Stimulated activated memory B cell treated with anti-CD40 and anti-IgM and Interleukin-4, amounts not matched to agents 10 μg/mL and 1 μg/mL and 100 μg/mL, for 72 hours (primary cell): ENCODE results near the gene DNAH7.

ENCODE experiments used
- ATAC-seq: fragments of 150-1000 bp; cut with Tn5 transposase; 2 replicates; pipeline ENCODE4 v1.10.0; 2021
- H3K27ac Mint-ChIP-seq: one replicate; pipeline ENCODE4 v1.8.0; 2022; ENCODE audit warnings: mild to moderate bottlenecking, mixed read lengths
- H3K27me3 Mint-ChIP-seq: one replicate; pipeline ENCODE4 v1.8.0; 2022; ENCODE audit warnings: mixed read lengths
- H3K36me3 Mint-ChIP-seq: one replicate; pipeline ENCODE4 v1.8.0; 2022; ENCODE audit warnings: mixed read lengths
- H3K4me1 Mint-ChIP-seq: one replicate; pipeline ENCODE4 v1.8.0; 2022; ENCODE audit warnings: mixed read lengths
- H3K4me3 Mint-ChIP-seq: one replicate; pipeline ENCODE4 v1.8.0; 2022; ENCODE audit warnings: mild to moderate bottlenecking, moderate library complexity, mixed read lengths
- H3K9me3 Mint-ChIP-seq: one replicate; pipeline ENCODE4 v1.8.0; 2022; ENCODE audit warnings: mixed read lengths

Gene DNAH7

DNA sequence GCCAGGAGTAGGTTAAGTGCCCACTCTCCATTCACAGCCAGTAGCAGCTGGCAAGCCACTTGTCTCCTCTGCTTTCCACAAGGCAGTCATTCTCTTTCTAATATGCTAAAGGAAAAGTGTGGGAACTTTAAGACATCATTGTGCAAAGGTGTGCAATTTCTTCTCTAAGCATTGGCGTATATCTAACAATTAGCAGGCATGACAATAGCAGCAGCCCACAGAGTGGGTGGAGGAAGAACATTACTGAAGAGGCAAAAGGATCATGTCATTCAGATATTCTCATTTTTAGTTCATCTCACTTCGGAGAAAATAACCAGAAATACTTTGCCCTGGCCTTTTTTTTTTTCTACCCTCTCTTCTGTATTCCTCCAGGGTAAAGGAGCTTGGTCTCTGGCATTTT lies 177.6 kb downstream of the DNAH7 start:
- H3K36me3 Mint-ChIP-seq = no peaks in the 10 kb centered on the region
- H3K27me3 Mint-ChIP-seq = peaks cover 12% of the 10 kb centered on the region
- no peak for ATAC-seq
- no peaks in the 10 kb centered on the region for H3K9me3 Mint-ChIP-seq
- H3K27ac Mint-ChIP-seq = no peak overlapping the region
- H3K4me1 Mint-ChIP-seq = no peaks in the 10 kb centered on the region
- H3K4me3 Mint-ChIP-seq = no peak overlapping the region

DNA sequence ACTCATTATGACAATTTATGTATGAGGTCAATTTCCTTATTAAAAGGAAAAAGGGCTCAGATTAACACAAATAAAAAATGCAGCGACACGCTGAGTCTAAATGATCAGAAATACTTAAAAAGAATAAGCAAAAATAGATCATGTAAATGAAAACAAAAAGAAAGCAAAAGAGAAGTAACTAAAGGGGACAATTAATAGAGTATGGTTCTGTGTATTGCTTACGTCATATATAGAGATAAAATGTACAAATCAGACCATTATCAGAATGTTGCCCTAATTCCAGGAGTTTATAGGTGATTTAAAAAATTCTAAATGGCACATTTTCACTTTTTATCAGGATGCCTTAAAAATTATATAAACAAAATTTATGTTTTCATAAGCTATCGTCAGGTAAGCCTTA lies 189.5 kb downstream of the DNAH7 start:
- no peak for ATAC-seq
- Mint-ChIP-seq H3K9me3 (no peaks in the 10 kb centered on the region), H3K4me1 (no peaks in the 10 kb centered on the region), H3K27me3 (no peaks in the 10 kb centered on the region), H3K36me3 (no peaks in the 10 kb centered on the region), H3K4me3 (no peak overlapping the region), H3K27ac (no peak overlapping the region)

DNA sequence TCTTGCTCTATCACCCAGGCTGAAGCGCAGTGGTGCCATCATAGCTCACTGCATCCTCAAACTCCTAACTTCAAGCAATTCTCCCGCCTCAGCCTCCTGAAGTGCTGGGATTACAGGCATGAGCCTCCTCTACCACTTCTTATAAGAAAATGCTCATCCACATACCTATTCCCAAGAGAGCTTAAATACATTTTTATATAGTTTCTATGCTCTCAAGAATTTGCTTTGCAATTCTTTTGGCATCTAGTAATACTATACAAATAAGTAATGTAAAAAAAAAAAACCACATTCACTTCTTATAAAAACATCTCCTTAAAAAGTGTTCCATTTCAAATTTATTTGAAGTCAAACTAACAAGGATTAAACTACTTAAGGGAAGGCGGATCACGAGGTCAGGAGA lies 197.3 kb downstream of the DNAH7 start:
- Mint-ChIP-seq H3K9me3 (no peaks in the 10 kb centered on the region), H3K36me3 (no peaks in the 10 kb centered on the region), H3K27me3 (peaks cover 38% of the 10 kb centered on the region), H3K4me1 (no peaks in the 10 kb centered on the region), H3K4me3 (no peak overlapping the region), H3K27ac (no peak overlapping the region)
- ATAC-seq = no peak

DNA sequence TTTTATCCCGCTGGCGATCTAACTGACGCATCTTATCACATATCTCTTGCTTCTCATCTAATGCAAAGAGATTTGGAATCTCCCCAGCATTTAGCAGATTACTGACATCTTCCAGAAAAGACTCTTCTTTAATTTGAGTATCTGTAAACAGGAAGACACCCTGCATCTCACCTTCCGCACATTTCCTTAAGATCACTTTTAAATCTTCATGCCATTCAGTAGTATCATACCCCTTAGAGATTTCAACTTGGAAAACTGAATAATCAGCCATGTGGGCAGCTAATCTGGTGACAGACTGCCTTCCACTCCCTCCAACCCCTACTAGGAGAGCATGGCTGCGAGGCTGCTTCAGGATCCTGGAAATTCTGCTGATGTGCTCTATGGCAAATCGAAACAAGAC lies 204.3 kb downstream of the DNAH7 start:
- no peak for ATAC-seq
- H3K36me3 Mint-ChIP-seq = no peaks in the 10 kb centered on the region
- H3K27ac Mint-ChIP-seq = no peak overlapping the region
- no peaks in the 10 kb centered on the region for H3K9me3 Mint-ChIP-seq
- peaks cover 6% of the 10 kb centered on the region for H3K4me1 Mint-ChIP-seq
- H3K27me3 Mint-ChIP-seq = peaks cover 9% of the 10 kb centered on the region
- no peak overlapping the region for H3K4me3 Mint-ChIP-seq

DNA sequence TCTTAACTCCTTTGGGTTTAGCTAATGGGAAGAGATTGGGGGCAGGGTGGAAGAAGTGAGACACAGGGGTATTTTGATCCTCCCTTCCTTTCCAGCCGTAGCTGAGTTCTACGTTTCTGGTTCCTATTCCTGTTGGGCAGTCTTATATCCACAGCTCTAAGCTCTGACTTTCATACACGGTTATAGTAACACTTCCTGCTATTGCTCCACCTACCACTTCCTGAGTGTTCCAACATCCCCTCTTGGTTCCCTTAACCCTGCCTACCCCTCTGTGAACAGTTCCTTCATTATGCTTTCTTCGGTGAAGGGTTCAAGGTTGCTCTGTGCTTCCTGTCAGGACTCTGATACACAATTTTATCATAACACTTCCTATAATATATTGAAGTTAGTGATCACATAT lies 205.1 kb downstream of the DNAH7 start:
- no peak overlapping the region for H3K4me3 Mint-ChIP-seq
- peaks cover 1% of the 10 kb centered on the region for H3K27me3 Mint-ChIP-seq
- H3K4me1 Mint-ChIP-seq = peaks cover 6% of the 10 kb centered on the region
- H3K27ac Mint-ChIP-seq = no peak overlapping the region
- H3K9me3 Mint-ChIP-seq = no peaks in the 10 kb centered on the region
- no peaks in the 10 kb centered on the region for H3K36me3 Mint-ChIP-seq
- ATAC-seq = no peak

DNA sequence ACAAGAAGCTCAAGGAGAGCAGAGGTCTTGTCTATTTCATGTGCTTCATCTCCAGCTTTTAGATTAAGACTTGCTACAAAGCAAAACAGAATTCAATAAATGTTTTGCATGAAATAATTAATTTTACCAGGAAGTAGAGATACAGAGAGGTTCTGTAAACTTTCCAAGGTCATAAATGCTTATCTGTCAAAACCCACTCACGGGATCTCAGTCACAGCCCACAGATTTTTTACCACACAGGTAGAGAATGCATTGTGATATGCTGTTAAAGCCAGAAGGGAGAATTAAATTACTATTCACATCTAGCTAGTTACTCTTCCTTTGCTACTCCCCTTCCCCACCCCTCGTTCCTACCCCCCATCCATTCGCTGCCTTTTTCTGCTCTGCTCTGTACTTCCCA lies 205.5 kb downstream of the DNAH7 start:
- no peak for ATAC-seq

DNA sequence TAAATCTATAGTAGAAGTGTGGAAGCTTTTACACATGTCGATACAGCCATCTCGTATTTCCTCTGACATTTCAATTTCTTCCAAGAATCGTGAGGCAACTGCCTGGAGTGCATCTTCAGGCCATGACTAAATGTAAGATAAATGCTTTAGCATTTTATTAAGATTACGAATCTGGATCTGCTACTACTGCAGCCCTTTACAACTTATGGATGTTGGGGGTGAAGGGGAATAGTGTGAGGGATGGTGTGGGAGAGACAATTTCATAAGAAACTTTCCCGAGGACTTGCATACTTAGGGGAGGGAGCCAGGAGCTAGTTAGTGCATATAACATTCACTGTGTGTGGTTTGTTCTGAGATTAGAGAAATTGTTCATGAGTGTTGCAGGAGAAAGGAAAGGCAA lies 206.8 kb downstream of the DNAH7 start:
- Mint-ChIP-seq H3K36me3 (no peaks in the 10 kb centered on the region), H3K4me1 (peaks cover 6% of the 10 kb centered on the region), H3K27me3 (no peaks in the 10 kb centered on the region), H3K27ac (no peak overlapping the region), H3K9me3 (no peaks in the 10 kb centered on the region), H3K4me3 (no peak overlapping the region)
- no peak for ATAC-seq

More for the DNA sequence above, 205.5 kb downstream of the DNAH7 start:
- Mint-ChIP-seq H3K36me3 (no peaks in the 10 kb centered on the region), H3K4me1 (peaks cover 6% of the 10 kb centered on the region), H3K9me3 (no peaks in the 10 kb centered on the region), H3K27ac (no peak overlapping the region), H3K27me3 (no peaks in the 10 kb centered on the region), H3K4me3 (no peak overlapping the region)

DNA sequence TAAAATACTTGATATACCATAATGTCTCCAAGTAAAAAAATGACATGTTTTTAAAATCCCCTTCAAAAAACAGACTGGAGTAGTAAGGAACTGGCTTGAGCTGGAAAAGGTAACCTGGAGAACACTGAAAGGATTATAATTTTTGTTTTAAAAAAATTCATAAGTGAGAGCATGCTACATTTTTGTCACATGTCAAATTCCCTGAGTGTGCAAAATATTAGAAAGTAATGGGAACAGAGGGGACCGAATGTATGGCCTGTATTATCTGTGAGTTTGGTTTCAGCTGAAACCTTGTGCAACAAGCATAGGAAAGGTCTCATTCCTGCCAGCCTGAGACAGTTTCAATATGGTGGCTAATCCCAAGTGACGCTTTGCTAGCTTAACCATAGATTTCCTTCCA lies 209.1 kb downstream of the DNAH7 start:
- peaks cover 6% of the 10 kb centered on the region for H3K4me1 Mint-ChIP-seq
- no peak overlapping the region for H3K27ac Mint-ChIP-seq
- ATAC-seq = no peak
- H3K4me3 Mint-ChIP-seq = no peak overlapping the region
- no peaks in the 10 kb centered on the region for H3K27me3 Mint-ChIP-seq
- H3K36me3 Mint-ChIP-seq = no peaks in the 10 kb centered on the region
- H3K9me3 Mint-ChIP-seq = no peaks in the 10 kb centered on the region

DNA sequence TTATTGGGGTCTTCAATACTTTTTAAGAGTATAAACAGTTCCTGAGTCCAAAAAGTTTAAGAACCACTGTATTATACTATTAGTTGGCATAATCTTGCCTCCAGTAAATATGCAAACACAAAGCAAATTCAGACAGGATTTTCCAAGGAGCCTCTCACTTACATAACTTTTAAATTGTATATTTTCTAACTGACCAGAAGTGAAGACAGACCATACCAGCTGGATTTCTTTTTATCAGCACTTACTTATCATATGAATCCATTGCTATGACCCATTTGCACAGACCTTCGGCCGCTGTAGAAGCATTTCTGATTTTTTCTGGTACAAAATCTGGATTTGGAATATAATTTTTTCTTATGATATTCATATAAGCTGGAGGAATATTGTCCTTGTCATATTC lies 211.5 kb downstream of the DNAH7 start:
- ATAC-seq = no peak
- no peak overlapping the region for H3K27ac Mint-ChIP-seq
- no peak overlapping the region for H3K4me3 Mint-ChIP-seq
- H3K27me3 Mint-ChIP-seq = no peaks in the 10 kb centered on the region
- no peaks in the 10 kb centered on the region for H3K9me3 Mint-ChIP-seq
- no peaks in the 10 kb centered on the region for H3K36me3 Mint-ChIP-seq
- H3K4me1 Mint-ChIP-seq = no peaks in the 10 kb centered on the region

DNA sequence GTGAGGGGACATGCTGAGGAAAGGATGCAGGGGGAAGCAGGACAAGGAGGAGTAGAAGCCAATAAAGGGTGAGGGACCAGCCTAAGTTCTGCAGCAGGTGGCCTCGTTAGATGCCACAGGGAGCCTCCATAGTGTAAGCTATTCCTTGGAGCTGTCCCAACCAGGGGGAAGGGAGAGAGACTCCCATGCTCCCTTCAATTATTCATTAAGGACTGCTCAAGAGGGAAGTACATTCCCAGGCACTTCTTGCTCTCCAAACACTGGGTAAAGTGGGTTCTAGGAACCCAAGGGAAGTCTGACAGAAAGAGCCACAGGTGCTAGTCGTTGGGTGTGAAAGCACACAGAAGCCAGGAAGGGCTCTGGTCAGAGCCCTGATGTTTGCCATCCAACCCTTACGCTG lies 217.9 kb downstream of the DNAH7 start:
- Mint-ChIP-seq H3K27ac (no peak overlapping the region), H3K4me1 (no peaks in the 10 kb centered on the region), H3K36me3 (no peaks in the 10 kb centered on the region), H3K9me3 (no peaks in the 10 kb centered on the region), H3K27me3 (no peaks in the 10 kb centered on the region), H3K4me3 (no peak overlapping the region)
- ATAC-seq = no peak

DNA sequence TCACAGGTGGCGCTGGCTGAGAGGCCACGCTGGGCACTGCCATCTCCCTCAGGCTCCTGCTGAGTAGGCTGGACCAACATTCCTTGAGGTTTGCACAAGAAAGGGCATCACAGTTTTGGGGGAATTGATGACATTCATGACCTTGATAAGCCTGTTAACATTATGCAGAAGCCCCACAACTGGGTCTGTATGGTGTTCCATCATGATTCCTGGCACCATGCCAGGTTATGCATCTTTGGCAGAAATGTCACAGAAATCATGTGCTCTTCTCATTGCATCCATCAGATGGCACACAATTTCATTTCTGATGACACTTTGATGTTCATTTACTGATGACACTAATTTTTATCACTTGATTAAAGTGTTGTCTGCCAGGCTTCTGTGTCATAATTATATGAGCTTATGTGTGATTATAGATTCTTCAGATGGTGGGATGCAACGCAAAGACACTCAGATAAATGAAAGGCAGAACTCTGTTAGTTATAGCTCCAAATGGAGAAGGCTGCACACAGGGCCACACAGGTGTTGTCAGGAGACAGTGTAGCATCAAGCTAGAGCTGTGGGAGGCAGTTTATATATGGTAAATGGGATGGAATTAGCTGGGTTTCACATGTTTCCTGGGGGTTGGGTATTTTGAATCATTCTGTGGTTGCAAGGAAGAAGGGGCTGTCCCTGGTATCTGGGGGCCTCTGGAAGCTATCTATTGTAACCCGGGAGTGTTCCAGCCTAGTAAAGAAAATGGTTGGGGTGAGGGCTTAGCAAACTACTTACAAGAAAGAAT lies 220.3 kb downstream of the DNAH7 start:
- no peaks in the 10 kb centered on the region for H3K27me3 Mint-ChIP-seq
- H3K36me3 Mint-ChIP-seq = no peaks in the 10 kb centered on the region
- no peak overlapping the region for H3K27ac Mint-ChIP-seq
- no peaks in the 10 kb centered on the region for H3K4me1 Mint-ChIP-seq
- no peaks in the 10 kb centered on the region for H3K9me3 Mint-ChIP-seq
- H3K4me3 Mint-ChIP-seq = no peak overlapping the region
- no peak for ATAC-seq

DNA sequence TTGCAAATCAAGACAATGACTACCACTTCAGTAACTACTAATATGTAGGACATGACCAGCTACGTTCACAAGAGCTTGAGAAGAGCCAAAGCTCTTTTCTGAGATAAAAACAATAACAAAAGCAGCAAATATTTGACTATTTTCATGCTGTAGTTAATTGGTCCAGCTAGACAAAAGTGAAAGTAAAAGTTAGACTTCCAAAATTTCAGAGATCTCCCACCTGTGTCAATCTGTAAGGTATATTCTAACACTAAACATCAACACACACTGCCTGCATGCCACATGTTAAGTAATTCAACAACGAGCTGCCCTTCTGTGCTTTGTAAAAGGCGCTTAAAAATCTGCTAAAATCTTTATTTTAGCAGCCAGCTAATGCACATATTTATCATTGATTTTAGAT lies 225.7 kb downstream of the DNAH7 start:
- Mint-ChIP-seq H3K27ac (no peak overlapping the region), H3K4me1 (peaks cover 8% of the 10 kb centered on the region), H3K9me3 (no peaks in the 10 kb centered on the region), H3K4me3 (no peak overlapping the region), H3K36me3 (no peaks in the 10 kb centered on the region), H3K27me3 (no peaks in the 10 kb centered on the region)
- ATAC-seq = no peak

DNA sequence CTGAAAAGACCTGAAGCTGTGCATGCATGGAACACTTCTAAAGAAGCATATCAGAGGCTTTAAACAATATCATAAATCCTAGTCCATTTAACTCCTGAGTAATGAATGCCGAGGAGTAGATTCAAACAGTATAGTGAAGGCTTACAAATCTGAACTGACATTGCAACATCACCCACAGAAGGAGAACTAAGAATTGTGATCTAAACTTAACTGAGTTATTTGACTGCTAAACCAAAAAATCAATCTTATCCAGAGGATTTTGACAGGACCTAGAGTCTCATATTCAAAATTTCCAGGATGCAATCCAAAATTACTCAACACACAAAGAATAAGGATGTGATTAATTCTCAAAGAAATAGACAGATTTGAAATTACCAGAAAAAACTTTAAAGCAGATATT lies 230.6 kb downstream of the DNAH7 start:
- no peak overlapping the region for H3K27ac Mint-ChIP-seq
- peaks cover under 1% of the 10 kb centered on the region for H3K27me3 Mint-ChIP-seq
- H3K9me3 Mint-ChIP-seq = no peaks in the 10 kb centered on the region
- no peak for ATAC-seq
- H3K4me1 Mint-ChIP-seq = peaks cover 7% of the 10 kb centered on the region
- H3K4me3 Mint-ChIP-seq = no peak overlapping the region
- no peaks in the 10 kb centered on the region for H3K36me3 Mint-ChIP-seq

DNA sequence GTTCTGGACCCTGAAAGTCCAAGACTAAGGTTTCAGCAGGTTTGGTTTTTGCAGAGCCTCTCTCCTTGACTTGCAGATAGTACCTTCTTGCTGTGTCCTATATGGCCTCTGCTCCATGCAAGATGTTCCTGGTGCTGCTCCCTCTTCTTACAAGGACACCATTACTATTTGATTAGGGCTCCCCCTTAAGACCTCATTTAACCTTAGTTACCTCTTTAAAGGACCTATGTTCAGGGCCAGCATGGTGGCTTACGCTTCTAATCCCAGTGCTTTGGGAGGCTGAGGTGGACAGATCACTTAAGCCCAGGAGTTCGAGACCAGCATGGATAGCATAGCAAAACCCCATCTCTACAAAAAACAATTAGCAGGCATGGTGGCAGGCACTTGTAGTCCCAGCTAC lies 232.6 kb downstream of the DNAH7 start:
- H3K4me1 Mint-ChIP-seq = no peaks in the 10 kb centered on the region
- no peaks in the 10 kb centered on the region for H3K9me3 Mint-ChIP-seq
- no peak for ATAC-seq
- H3K4me3 Mint-ChIP-seq = no peak overlapping the region
- peaks cover 8% of the 10 kb centered on the region for H3K27me3 Mint-ChIP-seq
- H3K36me3 Mint-ChIP-seq = no peaks in the 10 kb centered on the region
- no peak overlapping the region for H3K27ac Mint-ChIP-seq

DNA sequence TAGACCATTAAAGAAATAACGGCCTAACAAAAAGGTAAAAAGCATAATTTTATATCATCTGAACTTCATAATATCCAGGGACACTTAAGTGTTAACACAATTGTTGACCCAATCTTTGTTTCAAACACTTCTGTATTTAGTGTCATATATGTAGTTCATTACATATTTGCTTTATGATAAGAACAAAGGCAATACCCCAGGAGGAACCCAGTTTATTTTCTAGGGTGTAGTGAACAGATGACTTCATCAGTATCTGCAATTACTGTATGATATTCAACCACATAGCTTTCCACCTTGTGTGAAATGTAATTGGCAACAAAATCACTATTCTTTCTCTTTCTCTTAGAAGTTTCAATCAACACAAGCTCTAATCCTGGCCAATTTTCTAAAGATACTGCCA lies 233.8 kb downstream of the DNAH7 start:
- Mint-ChIP-seq H3K36me3 (no peaks in the 10 kb centered on the region), H3K4me3 (no peak overlapping the region), H3K4me1 (no peaks in the 10 kb centered on the region), H3K27me3 (peaks cover 8% of the 10 kb centered on the region), H3K27ac (no peak overlapping the region), H3K9me3 (no peaks in the 10 kb centered on the region)
- no peak for ATAC-seq

DNA sequence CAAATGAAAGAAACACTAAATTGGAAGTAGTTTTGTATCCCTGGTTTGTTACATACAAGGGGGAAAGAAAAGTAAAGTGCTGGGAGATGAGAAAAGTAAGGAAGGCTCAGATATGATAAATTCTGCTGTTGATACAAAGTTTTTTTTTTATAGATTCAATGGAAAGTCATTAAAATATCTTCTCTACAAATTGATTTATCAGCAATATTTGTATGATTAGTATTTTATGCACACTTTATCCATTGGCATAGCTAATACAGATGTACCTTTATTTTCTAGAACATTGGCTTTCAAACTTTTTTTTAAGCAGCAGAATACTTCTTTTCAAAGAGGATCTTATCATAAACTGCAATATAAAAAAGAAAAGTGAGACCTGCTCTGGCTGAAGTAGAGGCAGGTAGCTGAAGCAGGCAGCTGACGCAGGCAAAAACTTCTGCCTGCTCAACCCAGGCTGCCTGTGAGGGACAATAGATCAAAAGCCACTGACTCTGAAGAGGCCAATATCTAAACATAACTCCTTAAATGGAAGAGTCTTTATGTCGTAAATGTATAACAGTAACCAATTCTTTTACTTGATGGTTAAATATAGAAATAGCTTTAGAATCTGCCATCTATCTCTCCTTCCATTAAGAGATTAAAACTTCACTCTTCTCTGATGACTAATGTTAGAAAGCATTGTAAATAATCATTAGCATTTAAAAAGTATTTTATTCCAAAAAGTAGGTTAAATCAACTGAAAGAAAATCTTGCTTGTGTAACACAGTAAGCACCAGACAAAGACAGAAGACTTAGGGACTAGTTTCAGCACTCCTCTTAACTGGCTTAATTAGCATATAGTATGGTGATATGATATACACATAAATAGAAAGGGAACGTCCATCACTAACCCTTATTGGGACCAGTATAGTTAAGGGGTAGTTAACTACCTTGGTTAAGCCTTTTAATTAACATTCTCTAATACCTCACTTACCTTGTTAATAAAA lies 237.4 kb downstream of the DNAH7 start:
- Mint-ChIP-seq H3K27ac (no peak overlapping the region), H3K27me3 (peaks cover 8% of the 10 kb centered on the region), H3K4me3 (no peak overlapping the region), H3K9me3 (no peaks in the 10 kb centered on the region), H3K4me1 (no peaks in the 10 kb centered on the region), H3K36me3 (no peaks in the 10 kb centered on the region)
- no peak for ATAC-seq
